ENCODE measurements around the gene TMEM39A.

Gene TMEM39A

DNA sequence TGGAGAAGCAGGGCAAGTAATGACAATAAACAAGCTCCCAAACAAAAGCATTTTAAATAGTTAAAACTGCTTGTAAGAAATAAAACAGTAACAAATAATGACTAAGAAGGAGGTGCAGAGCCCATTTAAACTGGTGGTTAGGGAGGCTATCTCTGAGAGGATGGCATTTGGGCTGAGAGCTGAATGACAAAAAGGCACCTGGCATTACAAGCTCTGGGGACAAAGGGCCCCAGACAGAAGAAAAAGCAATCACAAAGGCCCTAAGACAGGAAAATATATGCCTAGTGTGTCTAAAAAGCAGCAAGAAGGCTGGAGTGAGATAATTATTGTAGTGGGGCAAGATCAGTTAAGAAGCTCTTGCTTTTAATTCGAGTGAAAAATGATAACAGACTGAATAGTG lies 9.6 kb downstream of the TMEM39A start:
- no peak for FAIRE-seq

DNA sequence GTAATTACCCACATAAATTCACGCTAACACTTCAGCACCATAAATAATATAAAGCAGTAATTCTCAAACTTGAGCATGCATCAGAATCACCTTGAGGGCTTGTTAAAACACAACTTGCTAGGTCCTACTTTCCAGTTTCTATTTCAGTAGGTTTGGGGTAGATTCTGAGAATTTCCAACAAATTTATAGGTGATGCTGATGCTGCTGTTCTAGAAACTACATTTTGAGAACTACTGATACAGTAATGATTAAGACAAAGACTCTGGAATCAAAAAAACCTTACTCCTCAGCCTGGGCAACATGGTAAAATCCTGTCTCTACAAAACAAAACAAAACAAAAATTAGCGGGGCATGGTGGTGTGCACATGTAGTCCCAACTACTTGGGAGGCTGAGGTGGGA lies 18.8 kb downstream of the TMEM39A start:
- FAIRE-seq: no peak

DNA sequence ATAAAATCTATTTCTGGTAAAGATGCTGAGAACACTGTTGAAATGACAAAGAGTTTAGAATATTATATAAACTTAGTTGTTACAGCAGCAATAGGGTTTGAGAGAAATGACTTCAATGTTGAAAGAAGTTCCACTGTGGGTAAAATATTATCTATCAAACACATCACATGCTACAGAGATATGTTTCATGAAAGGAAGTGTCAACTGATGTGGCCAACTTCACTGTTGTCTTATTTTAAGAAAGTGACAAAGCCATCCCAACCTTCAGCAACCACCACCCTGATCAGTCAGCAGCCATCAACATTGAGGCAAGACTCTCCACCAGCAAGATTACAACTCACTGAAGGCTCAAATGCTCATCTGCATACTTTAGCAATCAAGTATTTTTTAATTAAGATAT lies 20.2 kb downstream of the TMEM39A start:
- FAIRE-seq: no peak

DNA sequence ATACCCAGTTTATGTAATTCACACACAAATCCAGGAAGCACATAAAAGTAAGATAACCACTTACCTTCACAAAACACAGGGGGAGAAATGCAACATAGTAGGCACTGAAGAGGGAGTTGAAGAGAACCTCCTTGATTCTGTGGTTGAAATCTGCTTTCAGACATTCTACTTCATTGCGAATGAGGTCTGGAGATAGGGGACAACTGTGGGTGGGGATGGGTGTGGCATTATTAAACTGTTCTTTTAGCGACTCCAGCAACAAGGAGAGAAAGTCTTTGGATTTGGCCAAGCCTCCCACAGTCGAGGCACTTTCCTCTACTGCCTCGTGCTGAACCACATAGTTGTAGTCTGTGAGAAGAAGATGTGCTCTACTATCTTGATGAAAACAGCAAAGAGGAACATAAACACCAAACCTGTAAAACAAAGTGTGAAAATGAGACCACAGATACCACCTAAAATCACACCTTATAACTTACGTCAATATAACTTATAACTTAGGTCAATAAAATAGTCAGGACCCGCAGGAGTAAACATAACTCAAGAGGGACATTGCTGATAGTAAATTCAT lies 25.6 kb downstream of the TMEM39A start:
- no peak for FAIRE-seq

DNA sequence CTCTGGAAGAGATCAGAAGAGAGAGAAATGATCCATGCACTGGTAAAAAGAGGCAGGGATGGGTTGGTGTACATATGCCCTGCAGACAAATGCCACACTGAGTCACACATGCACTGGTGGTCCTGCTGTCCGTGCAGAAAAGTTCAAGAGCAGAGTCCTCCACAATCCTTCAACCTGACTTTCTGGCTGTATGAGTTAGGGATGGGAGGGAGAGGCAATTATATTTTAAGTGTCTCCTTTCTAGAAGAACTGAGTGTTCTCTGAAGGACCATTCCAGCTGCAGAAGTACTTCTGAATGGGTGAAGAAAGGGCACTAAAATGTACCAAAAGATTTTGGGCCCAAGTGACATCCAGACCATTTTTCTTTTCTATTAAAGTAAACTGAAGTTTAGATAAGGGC lies 26.4 kb downstream of the TMEM39A start:
- no peak for FAIRE-seq

DNA sequence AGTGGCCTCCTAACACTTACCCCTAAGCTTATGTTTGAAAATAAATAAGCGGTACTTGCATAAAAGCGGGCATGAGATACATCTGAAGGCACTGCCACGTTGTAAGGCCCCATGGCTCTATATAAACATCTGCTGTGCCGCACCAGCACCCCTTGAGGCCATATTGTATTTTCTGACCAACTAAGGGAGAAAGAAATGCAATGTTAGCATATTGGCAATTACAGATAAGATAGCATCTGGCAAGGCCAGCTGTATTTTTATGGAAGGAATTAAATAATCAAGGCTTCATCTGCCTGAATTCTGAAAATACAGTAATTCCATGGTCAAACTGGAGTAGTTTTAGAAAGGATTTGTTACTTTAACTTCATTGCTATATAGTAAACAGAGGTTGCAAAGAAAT lies 28.7 kb downstream of the TMEM39A start:
- no peak for FAIRE-seq

DNA sequence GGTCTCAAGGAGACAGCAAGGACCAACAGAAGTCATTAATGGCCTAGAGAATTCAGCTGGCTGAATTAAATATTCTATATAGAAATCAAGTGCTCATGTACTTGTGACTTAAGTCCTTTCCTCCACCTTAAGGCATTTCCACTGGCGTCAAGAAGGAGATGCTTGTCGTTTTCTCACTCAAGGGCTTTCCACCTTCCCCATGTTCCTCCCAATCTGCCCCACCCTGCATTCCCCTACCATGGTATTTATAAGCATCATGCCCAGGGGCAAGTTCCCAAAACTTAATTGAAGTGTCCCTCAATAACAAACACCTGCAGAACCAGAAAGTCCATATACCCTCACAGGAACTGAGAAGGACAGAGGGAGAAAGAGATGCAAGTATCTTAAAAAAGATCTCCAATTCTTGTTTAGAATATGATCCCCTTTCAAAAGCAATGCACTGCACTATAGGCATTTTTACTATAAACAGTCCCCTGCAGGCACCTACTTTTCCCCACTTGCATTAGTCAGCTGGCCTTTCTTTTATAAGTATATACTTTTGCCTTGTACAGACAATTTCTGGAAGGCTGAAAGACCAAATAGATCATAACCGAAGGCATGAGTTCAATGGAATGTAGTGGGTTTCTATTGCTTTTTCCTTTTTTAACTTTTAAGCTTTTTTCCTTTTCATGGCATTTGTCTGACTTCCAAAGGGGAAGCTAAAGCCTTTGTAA lies 29.6 kb downstream of the TMEM39A start:
- no peak for FAIRE-seq

DNA sequence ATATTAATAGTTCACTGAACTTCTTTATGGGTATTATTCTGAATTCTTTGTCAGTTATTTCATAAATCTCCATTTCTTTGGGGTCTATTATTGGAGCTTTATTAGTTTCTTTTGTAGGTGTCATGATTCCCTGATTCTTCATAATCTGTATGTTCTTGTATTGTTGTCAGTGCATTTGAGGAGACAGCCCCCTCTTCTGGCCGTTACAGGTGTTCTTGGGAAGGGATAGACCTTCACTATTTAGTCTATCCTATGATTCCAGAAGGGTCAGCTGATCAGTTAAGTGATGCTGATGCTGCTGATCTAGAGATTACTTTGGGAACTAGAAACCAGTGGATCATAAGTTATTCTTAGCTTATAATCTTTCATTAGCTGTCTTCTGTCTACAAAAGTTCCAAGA lies 34.9 kb downstream of the TMEM39A start:
- no peak for FAIRE-seq

DNA sequence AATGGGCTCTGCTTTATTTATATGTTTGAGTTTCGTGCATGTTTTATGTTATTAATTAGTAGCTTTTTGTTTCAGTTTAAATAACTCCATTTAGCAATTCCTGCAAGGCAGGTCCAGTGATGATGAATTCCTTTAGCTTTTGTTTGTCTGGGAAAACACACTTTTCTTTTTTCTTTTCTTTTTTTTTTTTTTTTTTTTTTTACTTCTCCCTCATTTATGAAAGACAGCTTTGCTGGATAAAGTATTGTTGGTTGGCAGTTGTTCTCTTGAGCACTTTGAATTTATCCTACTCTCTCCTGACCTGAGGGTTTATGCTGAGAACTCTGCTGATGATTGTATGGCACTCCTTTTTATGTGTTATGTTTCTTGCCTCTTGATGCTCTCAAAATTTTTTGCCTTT lies 35.7 kb downstream of the TMEM39A start:
- no peak for FAIRE-seq

DNA sequence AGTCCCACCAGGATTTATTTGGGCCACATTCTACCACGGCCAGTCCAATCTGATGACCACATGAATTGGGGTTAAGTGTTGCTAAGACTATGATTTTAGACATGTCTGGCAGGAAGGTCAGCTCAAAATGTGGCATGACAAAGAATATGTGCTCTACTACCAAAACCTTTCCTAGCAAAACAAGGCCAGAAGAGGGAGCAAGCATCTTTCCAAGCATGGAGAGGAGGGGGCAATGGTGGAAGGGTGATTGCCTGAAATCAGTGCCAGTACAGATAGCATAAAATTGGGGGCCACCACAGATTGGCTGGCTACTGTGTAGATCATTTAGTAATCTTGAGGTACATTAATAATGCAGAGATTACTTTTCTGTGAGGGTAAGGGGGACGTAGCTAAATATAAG lies 43.2 kb downstream of the TMEM39A start:
- no peak for FAIRE-seq

DNA sequence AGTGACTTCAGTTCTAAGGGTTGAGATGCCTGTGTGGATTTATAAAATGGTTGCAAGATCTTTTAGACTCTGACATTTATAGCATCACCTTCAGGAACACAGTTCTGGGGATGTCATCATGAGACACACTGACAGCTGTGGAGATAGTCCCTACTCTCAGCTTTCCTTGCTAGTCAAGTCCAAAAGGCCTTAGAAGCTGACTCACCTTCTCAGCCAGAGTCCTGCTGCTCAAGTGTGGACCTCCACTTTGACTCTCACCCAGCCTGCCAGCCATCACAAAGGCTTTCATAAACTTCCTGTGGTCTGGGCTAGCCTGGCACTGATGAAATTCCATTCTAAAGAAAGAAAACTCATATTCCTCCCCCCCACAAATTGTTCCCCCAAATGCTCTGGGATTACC lies 44.8 kb downstream of the TMEM39A start:
- FAIRE-seq: no peak

DNA sequence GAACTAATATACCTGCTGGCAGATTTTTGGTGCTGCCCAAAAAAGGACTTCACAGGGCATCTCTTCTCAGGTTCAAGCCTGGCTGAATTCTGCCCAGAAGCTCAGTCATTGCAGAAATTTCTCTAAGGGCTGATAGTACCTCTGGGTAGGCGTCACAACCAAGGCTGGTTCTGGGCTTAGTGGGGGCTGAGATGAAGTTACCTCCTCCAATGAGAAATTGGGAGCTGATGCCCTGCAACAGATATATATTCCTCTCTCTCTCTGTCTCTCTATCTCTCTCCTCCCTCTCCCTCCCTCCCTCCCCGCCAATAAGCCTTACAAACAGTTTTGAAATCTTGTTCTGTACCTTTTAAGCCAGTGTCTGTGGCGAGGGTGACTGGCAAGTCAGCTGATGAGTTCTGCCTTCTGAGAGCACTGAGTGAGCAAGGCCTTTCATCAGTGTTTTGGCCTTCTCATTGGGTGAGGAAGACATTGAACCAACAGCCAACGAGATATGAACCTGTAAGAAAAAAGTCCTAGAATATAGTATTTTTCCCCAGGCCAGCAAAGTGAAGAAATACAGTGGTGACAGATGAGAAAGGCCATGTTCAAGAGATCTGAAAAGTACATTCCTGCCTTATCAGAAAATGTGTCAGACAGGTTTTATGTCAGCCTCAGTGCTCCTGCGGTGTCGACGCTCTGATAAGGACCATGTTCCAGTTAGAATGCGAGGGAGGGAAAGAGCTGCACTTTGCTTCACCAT lies 45.5 kb downstream of the TMEM39A start:
- no peak for FAIRE-seq

DNA sequence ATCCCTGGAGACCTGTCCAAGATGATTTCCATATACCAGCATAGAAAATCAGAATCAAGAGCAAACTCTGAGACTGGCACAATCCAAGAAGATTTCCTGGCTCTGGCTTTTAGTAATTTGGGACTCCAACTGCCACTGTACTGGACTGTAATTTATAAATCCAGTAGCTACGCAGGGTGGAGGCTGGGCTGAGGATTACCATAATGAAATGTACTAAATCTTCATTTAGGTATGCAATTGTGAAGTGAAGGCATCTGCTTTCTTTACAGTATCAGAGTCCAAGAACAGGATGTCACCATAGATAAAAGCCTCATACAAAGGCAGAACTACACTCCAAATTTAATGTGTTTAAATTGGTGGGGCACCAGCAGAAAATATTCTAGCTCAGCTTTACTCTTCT lies 46.5 kb downstream of the TMEM39A start:
- no peak for FAIRE-seq

DNA sequence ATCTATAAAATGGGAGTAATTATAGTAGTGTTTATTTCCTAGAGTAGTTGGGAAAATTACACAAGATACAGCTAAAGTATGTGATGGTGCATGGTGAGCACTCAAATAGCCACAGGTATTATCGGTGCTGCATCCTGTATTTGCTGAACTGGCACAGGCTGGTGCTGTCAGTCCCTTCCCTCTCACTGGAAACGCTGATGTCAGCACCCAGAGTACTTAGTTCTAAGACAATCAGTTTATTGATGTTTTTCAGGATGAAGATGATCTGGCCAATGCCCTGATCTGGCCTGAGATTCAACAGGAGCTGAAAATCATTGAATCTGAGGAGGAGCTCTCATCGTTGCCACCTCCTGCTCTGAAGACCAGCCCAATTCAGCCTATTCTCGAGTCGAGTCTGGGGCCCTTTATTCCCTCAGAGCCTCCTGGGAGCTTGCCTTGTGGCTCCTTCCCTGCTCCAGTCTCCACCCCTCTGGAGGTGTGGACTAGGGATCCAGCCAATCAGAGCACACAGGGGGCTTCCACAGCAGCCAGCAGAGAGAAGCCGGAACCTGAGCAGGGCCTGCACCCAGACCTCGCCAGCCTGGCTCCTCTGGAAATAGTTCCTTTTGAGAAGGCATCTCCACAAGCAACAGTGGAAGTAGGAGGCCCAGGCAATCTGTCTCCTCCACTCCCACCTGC lies 49.7 kb downstream of the TMEM39A start:
- FAIRE-seq: no peak

DNA sequence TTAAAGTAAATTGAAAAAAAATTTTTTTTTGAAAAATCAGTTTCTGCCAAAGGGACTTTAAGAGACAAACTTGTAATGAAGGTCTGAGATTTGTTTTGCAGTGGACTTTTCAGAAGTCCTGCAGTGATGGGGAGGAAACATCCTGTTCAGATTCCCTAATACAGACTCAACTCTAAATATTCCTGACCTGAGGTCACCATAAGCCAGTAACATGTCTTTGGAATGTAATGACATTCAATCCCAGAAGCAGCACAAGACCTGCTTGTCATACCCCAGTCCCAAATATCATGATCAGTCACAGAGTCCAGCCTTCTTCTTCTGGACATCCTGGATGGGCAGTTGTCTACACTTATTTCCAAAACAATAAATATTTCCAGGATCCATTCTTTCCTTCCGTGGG lies 53.6 kb downstream of the TMEM39A start:
- no peak for FAIRE-seq

DNA sequence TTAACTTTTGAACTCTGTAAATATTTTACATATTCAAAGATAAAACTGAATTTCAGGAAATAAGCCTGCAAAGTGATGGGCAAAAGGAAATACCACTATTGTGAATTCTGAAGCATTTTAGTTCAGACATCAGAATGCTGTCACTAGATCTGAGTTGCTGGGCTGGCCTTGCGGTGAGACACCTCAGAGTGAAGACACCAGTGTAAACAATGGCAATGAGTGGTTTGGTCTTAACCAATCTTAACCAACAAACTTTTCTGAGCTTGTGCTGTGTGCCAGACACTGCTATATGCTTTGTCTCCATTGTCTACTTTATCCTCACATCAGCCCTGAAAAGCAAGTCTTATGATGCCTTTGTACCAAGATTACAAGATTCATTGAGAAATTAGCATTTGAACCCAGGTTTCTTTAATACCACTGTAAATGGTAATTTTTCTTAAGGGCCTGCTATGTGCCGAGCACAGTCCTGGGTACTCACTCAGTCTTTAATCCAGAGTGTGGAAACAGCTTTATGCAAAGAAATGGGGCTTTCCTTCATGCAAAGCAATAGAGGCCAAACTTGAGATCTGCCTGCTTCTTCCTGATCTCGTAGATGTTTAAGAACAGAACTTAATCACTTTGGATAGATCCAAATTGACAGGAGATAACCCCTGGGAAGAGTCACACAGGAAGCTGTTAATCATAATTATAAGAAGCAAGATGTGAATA lies 55.0 kb downstream of the TMEM39A start:
- no peak for FAIRE-seq

DNA sequence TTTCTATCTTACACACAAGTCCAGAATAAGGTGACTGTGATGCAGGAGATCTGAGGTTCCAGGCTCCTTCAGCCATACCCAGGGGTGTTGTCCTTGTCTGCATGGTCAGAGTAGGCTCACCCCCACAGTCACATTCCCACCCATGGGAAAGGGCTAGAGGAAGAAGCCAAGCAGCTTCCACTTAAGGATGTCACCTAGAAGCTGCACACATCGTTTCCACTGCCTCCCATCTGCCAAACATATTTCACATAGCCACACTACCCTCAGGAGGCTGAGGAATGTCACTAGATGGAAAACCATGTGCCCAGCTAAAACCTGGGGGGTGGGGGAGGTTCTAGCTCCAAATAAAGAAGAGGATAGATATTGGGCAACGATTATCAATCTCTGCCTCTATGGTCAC lies 58.1 kb downstream of the TMEM39A start:
- FAIRE-seq: no peak

DNA sequence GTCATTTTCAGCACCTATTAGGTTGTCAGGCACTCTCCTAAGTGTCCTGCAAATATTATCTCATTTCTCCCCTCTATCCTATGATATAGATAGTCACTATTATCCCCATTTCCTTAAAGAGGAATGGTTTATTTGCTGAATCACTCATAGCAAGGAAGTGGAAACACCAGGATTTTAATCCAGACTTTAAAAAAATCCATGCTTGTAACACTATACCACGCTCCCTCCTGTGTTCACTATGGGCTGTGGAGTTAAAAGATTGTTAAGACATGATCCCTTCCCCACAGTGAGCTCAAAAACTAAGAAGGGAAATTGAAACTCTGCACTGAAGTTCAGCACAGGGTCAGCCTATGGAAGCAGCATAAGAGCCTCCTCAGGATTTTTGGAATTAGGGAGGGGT lies 60.2 kb downstream of the TMEM39A start:
- FAIRE-seq: no peak

DNA sequence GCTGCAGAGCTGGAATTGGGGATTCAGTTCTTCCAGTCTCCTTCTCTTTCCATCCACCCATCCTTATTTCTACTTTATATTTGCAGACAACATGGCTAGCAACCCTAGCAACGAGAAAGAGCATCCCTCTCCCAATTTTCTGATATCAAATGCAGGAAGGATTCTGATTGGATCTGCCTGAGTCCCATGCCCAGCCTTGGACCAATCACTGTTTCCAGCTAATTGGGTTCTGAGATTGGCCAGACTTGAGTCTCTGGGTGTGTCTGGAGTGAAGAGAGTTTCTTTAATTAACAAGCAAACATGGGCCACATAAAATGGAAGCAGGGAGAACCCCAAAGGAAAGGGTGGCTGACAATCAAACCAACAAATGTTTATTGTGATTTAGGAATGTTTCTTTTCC lies 60.6 kb downstream of the TMEM39A start:
- FAIRE-seq: no peak

DNA sequence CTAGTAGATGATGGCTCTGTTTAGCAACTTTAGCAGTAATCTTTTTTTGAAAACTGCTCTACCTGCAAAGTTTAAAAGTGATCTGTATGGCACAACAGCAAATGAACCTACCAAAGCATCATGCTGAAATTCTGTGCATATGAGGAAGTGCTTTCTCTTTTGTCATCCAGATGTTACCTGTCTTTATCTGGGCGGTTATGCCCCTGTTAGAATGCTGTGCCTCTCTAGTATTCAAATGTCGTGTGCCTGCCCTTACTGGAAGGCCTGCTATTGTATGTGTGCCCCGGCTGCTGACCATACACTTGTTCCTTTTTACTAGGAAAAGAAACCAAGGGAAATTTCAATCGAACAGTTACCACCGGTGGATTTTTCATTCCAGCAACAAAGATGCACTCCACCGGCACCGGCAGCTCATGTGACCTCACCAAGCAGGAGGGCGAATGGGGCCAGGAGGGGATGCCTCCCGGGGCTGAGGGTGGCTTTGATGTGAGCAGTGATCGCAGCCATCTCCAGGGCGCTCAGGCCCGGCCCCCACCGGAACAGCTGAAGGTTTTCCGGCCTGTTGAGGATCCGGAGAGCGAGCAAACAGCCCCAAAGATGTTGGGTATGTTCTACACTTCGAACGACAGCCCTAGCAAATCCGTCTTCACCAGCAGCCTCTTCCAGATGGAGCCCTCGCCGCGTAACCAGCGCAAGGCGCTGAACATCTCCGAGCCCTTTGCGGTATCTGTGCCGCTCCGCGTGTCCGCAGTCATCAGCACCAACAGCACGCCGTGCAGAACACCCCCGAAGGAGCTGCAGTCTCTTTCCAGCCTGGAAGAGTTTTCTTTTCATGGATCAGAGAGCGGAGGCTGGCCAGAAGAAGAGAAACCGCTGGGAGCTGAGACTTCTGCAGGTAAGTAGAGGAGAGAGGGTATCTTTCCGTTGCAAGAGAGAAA lies 61.6 kb downstream of the TMEM39A start:
- FAIRE-seq: no peak

DNA sequence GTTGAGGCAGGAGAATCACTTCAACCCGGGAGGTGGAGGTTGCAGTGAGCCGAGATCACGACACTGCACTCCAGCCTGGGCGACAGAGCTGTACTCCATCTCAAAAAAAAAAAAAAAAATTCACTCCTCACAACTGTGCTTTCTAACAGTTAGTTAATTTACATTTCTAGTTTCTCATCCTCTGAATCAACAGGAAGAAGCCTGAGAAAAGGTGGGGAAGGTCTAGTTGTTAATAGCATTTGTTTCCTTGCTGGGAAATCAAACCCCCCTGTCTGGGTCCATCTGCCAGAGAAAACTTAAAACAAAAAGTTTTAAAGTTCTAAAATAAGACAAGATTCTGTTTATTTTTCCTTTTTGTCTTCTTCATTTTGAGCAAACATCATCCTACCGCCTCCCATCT lies 62.3 kb downstream of the TMEM39A start:
- FAIRE-seq: no peak

DNA sequence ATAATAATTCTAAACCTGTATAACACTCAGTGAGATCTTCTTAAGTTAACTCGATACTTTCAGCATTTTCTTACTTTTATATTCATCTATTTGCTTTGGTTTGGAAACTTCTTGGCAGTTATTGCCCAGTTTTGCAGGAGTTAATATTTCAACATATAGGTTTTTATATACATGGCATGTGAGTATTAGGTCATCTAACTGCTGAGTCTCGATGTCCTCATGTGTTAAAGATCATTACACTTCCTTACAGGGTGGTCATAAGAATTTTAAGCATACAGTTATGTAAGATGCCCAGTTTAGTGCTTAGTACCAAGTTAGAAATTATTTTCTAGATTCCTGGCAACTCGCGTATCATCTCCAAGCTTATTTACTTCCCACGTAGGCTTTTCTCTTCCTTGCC lies 62.9 kb downstream of the TMEM39A start:
- no peak for FAIRE-seq
